IPS-NIHi11 (cell line): Measurements from ENCODE around the gene TNIK.

Experiments
- DNase-seq: peaks from one replicate; pipeline ENCODE4 v3.0.0; 2012; ENCODE audit warnings: mixed read lengths, low spot score

The TNIK gene

DNA sequence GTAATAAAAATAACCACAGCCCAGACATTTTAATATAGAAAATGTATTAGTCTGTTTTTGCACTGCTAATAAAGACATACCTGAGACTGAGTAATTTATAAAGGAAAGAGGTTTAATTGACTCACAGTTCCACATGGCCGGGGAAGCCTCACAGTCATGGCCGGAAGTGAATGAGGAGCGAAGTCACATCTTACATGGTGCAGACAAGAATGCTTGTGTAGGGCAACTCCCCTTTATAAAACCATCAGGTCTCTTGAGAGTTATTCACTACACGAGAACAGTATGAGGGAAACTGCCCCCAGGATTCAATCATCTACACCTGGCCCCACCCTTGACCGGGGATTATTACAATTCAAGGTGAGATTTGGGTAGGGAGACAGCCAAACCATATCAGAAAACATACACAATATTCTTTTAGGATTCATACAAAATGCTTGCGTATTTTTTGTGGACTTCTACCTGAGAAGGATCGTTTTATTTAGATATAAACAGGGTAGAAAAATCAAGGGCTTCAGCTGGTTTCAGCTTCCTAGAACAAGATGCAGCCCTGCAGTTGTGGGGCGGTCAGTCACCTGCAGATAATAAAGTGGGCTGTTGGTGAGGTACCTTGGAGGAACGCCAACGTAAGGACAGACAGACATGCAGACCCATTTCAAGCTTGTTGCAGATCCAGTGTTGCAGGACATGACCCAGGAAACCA, 101.9 kb downstream of the TNIK start:
- no peak for DNase-seq

DNA sequence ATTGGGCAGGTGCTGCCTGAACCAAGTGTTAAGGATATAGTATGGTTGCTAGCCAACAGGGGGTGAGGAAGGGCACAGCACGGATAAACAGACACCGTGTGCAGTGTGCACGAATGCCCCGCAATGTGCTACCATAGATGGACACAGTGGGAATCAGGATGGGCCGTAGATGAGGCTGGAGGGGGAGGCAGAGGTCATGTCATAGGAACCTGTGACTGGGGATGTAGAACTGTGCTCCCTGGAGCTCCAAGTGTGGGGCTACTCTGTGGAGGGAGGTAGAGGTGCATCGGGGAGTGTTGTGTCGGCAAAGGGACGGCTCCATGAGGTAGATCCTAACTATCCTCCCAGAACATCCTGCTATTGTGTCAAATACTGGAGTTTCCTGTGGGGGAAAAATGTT, 102.5 kb downstream of the TNIK start:
- no peak for DNase-seq

DNA sequence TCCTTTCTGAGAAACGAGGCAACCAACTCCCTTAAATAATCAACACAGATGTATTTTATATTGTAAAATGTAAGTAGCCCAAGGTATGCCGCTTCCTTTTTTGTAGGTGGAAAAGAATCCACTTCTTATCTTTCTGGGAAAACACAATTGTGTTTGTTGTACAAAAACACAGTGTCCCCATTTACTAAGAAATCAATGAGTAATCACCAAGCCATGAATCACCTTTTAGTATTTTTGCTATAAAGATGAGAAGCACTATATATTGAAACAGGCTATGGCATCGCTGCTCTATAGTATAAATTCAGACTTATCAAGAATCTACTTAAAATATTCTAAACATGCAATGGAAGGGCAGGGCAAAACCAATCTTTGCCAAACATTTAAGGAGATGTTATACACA, 104.0 kb downstream of the TNIK start:
- no peak for DNase-seq

DNA sequence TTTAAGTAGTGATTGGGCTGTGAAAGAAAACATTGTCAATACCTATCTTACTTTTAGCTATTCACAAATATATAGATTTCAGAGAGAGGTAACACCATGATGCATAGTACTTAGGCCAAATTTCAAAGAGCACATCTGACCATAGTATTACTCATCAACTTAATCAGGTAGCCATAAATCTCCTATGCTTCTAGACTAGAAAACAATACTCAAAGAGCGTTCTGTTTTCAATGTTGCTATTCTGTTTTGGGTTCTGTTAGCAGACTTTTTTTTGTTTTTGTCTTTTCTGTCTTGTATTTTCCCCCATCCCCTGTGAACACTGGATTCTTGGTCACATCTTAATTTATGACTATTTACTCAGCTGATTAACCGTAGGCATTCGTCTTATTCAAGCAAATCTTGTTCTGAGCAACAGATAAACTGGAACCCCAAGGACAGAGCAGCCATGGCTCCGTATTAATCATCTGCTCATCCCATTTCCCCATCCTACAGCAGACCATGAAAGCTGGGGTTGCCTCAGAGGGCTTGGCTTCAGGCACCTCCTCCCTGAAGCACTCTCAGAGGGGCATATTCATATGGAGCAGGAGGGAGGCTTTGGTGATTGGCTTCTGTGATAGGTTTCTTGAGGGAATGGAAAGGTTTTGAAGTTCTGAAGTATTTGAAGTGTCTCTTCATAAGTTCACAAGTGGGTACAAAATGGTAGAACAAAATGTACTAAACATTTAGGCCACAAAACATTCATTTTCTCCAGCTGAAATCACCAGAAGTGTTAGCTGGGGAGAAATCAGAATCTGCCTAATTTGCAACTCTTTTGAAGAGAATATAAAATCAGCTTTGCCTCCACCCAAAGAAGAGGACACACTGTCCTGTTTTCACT, 105.3 kb downstream of the TNIK start:
- no peak for DNase-seq

DNA sequence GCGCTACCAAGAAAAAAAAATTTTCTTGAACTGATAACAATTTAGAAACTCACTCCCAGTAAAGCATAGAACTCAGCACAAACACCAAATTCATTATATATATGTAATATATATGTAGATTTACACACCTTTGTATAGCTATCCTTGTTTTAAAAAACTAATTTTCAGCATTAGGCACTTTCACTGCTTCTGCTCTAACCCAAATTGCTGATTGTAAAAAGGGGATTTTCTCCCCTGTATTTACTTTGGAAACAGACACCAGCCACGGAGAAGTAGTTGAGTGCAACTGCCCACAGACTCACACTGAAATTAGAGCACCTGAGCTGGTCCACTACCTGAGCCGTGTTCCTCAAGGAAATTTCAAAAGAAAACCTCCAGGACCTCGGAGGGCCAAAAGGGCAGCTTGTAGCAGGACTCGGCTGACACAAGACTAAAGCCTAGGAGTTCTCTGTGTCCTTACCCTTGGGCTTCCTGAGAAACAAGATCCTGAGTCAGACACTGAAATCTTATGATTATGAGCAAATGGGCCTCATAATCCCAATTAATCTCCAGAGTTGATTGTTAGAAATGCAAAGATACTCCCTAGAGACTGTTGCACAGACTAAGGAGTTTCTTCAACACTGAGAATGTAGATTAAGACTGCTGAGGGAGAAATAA, 106.0 kb downstream of the TNIK start:
- no peak for DNase-seq

DNA sequence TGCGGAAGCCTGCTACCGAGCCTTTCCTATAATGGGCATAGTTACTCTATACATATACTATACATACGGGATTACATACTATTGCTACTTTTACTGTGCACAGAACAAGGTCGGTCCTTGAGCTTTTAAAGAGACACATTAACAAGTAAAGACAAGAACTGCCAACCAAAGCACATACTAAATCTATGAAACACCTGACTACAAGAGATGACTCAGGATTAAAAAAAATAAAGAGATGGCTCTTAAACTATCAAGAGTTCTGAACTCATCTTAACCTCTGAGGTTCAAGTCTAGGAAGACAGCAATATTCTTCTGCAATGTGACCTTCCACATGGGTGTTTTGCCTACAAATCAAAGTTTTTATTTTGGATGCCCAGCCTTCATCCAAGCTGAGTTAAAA, 106.8 kb downstream of the TNIK start:
- DNase-seq: no peak

DNA sequence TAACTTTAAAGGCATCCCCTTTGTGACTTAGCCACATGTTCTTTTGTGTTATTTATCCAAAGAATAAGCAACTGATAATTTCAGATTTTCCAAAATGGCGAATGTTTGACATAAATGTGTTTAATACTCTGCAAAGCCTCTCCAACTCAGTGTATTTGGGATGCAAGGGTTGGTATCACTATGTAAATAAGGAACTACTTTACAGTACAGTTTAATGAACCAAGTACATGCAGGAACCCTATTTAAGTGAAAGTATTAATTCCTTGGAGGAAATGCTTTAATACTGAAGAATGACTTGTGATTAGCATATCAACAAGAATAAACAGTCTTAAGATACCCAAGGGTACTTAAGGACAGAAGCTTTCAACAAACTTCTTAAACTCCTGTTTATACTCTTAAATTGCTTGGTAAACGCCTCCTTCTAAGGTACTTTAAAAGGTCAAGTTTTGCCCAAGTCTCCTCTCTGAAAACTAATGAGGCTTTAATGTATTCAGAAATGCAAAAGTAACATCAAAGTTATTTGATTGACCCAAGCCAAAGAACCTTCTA, 107.7 kb downstream of the TNIK start:
- DNase-seq: no peak

DNA sequence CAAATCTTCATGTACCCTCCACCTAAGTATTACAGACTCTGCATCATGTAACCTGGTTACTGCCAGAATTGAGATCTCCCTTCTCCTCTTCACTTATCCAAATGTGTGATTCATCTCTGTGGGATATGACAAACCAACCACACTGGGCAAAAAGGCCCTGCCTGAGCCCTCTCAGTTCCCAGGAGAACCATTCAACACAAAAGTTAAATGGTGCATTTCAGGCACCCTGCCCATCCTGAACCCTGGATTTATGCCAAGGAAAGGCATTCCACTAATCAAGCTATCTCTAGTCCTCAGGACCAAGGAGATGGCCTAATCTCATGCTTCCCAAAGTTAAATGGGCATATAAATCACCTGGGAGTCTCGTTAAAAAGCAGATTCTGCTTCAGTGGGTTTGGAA, 108.5 kb downstream of the TNIK start:
- no peak for DNase-seq

DNA sequence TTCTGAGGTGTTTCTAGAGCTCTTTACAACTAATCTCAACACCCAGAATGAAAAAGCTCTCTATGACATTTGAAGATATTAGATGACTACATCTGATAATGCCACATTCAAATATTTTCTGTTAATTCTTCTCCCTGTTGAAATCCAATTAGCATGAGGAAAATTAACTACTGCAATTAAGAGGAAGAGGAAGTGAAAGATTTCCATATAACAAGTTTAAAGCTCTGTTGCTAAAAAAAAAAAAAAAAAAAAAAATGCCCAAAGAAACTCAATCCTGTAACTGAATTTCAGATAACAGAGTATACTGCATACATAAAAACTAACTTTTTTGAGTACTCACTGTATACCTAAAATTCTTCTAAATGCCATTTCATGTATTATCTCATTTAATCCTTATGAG, 109.8 kb downstream of the TNIK start:
- no peak for DNase-seq

DNA sequence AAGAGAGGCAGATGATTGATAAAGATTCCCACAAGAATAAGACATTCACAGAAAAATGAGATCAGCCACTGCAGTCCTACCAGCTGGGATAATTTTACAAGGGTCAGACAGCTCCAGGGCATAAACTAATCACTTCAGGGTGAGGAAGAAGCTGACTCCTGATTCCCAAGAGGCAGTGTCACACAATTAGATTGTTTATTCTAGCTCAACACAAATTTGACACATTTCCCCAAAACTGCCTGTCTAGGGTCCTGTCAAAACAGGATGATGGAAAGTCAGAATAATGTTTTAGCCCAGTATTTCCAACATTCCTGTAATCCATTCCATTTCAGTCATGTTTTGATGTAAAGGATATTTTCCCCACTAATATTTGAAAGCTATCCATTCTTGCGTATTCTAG, 110.8 kb downstream of the TNIK start:
- no peak for DNase-seq

DNA sequence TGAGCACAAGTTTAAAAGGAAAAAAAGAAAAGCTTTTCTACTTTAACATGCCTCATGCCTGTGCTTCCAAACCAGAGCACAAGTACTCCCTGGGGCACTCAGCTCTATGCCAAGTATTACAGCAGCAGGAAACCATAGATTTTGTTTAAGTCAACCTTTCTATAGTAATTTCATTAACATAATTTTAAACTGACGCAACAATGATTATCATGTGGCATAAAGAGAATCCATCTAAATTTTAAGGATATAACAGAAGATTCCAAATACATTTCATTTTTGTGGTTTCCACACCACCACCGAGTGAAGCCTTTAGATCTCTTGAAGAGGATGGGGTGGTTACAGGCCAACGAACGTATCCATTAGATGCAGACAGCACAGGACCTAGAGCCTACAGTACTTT, 112.1 kb downstream of the TNIK start:
- DNase-seq: no peak

DNA sequence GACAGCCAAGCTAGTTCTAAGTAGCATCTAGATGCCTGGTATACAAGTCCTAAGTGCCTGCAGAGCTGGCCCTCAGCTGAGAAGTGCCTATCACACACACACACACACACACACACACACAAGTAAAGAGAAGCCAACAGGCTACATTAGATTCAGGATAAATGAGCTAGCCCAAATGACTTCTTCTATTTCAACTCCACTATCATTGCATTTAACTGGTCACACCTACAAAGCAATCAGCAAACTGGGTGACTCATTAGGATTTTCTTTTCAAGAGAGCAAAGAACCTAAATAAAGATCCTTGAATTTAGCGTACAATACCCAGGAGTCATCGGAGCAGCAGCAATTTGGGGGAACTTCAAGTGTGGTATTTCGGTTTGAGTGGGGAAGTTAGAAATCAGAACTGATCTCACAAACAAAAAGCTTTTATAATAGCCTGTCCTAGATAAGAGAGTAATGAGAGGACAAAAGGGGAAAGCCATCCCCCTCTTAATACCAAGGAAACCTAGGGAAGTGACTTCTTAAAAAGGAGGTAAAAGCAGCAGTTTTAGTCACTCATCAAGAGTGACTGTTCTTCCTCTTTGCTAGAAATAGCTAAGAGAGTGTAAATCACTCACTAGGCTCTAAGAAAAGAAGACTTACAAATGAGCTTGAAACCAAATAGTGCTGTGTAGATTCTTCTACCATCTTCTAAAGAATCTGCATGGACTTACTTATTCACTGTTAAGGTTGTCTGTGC, 112.7 kb downstream of the TNIK start:
- no peak for DNase-seq

DNA sequence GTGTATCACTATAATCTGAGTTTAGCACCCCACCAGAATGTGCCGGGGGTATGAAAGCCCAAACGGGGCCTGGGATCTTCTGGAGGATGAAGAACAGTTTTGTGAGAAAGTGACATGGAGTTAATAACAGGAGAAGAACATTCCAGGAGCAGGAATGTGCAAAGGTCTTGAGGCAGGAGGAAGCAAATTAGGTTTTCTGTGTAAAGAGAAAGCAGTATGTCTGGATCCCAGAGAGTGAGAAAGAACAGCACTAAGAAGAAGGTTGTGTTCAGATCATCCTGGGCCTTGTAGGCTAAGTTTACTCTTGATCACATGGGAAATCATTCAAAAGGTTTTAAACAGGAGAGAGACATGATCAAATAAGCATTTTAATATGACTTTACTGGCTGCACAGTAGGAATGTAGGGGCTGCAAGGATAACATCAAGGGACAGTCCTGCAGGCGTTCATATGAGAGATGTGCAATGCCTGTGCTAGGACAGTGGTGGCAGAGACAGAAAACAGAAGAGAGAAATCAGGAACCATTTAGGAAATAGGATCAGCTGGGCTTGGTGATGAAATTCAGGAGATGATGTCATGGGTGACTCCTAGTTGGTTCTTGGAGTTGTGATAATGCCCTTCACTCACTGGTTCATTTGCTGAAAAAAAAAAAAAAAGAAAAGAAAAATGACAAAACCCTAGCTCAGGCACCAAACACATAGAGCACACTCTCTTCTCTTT, 113.5 kb downstream of the TNIK start:
- no peak for DNase-seq

DNA sequence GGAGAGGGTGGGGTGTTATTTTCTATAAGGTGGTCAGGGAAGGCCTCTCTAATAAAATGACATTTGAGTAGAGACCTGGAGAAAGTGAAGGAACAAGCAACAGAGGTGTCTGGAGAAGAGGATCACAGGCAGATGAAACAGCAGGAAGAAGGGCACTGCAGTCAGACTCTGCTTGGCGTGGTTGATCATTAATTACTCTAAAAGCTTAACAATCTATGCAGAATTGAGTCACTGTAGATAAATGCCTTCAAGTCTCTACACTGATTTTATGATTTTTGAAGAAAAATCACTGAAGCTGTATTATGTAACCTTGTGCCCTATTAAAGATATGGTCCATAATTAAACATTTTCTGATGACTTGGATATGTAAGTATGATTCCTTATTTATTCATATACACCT, 114.2 kb downstream of the TNIK start:
- no peak for DNase-seq

DNA sequence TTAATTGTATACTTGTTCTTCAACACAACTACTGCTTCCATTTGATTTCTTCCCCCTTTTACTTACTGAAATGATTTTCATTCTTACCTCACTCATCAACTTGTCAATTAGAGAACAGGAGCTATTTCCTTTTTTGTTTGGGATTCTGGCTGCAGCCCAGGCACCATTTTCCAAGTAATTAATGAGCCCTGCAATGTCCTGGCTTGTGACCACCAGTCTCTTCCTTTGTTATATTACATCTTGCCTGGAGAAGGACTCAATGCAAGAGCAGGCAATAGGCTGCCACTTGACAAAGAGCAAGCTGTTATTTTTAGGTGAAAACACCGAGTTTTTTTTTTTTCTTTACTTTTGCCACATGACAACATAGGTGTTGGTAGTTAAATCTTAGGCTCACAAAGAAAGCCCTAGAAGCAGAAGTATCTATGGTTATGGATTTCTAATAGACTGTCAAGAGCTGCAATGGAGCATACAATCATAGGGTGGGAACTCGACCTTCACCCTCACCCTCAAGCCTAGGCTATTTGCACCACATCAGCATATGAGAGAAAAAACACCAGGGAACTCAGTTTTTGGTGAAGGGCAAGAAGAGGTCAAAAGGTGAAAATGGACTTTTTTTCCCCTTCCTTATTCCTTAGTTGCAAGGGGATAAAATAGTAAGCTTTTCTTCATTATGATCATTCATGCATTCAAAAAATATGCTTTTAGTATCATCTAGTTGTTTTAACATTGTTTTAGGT, 114.9 kb downstream of the TNIK start:
- no peak for DNase-seq

DNA sequence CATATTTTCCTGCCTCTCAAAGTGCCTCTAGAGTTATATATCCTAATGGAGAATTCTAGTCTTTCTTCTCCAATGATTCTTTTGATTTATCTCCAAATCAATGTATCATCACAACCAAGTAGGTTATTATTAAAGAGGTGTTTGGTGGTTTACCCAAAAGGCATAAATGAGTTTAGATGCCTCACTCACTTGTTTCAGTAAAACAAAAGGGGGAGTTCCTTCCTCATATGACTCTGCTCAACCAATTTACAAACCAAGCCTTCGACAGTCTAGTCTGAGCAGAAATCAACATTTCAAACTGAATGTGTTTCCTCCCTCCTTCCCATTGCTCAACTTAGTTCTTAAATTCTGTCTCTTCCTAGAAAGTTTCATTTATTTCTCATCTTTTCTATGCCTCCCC, 116.5 kb downstream of the TNIK start:
- DNase-seq: no peak

DNA sequence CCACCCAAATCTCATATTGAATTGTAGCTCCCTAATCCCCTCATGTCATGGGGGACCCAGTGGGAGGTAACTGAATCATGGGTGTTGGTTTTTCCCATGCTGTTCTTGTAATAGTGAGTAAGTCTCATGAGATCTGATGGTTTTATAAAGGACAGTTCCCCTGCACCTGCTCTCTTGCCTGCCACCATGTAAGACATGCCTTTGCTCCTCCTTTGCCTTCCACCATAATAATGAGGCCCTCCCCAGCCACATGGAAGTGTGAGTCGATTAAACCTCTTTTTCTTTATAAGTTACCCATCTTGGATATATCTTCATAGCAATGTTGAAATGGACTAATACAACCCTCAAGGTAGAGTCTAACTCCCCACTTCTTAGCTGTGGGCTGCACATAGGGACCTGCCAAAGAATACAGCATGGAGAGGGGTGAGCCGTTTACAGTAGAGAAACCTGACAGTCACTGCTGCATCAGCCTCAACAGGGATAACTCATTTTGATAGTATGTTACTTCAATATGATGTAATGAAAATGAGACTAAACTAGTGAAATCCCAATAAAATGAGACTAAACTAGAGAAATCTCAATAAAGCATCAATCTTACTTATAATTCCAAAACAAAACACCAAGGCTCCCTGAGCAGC, 117.3 kb downstream of the TNIK start:
- DNase-seq: no peak

DNA sequence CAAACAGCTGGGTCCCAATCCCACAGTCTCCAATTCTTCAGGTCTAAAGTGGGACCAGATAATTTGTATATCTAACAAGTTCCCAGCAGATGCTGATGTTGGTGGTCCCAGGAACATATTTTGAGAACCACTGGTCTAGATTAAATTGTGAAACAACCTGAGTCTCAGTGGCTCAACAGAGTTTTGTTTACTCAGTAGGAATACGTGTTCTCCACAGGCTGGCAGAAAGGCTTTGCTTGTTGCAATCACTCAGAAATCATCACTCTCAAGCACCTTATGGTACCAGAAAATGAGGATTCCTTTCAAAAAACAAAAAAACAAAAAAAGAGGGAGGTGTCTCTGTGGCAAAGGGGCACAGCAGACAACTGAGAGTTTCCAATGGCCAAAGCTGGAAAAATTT, 118.0 kb downstream of the TNIK start:
- no peak for DNase-seq

DNA sequence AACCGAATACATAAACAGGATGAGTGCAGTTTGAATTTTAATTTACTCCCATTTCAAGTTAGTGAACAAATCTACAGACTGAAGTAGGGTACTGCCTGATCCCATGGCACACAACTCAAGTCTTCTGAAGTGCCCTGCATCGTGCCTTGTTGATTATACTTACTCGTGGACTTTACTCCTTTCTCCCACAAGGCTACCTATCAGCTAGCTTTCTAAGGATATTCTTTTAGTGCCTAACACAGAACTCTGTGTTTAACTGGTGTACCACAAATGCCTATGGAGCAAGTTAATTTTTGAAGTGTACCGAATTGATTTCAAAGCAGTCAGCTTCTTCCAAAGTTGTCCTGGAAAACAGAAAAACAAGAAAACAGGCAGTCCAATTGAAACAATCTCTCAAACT, 119.8 kb downstream of the TNIK start:
- DNase-seq: no peak

DNA sequence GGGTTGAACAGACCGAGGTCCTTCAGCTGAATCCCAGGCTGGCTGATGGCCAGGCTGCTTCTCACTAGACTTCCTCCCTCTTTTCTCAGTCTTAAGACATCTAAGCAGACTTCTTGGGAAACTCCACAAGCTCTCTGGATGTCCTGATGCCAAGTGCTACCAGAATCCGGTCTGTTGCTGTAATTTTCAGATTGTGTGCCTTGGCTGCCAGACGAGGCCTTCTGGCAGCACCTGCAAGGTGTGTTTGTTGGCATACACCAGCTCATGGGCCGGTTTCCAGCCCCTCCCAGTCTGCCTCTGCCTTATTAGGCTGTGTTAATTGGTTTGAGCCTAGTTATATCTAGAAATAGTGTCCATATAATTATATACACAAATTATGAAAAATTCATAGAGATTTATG, 120.6 kb downstream of the TNIK start:
- no peak for DNase-seq
